Trophoblast cell (in vitro differentiated cells and primary cell): Measurements from ENCODE around the gene ATP23.

ENCODE experiments used
- DNase-seq, 2 donors: peaks; one replicate each; pipeline ENCODE4 v3.0.0-alpha.2; 2016
- H2AFZ ChIP-seq: 2 replicates; pipeline ENCODE4 v1.6.1; 2013; ENCODE audit warnings: low read length, moderate library complexity, mild to moderate bottlenecking; ENCODE audit not compliant: insufficient read depth, poor library complexity
- H2AK5ac ChIP-seq: 2 replicates; pipeline ENCODE4 v1.6.1; 2013; ENCODE audit warnings: mild to moderate bottlenecking, low read length
- H2BK120ac ChIP-seq: 2 replicates; pipeline ENCODE4 v1.6.1; 2013; ENCODE audit warnings: low read length, mild to moderate bottlenecking, moderate library complexity; ENCODE audit not compliant: insufficient read depth, poor library complexity
- H2BK12ac ChIP-seq: 2 replicates; pipeline ENCODE4 v1.6.1; 2013; ENCODE audit warnings: mild to moderate bottlenecking, low read length, moderate library complexity
- H2BK5ac ChIP-seq: 2 replicates; pipeline ENCODE4 v1.6.1; 2013; ENCODE audit warnings: low read length, low read depth, moderate library complexity, mild to moderate bottlenecking; ENCODE audit not compliant: poor library complexity
- H3K14ac ChIP-seq: 2 replicates; pipeline ENCODE4 v1.6.1; 2013; ENCODE audit warnings: mild to moderate bottlenecking, low read length
- H3K18ac ChIP-seq: 2 replicates; pipeline ENCODE4 v1.6.1; 2013; ENCODE audit warnings: mild to moderate bottlenecking, low read length
- H3K23ac ChIP-seq: 2 replicates; pipeline ENCODE4 v1.6.1; 2013; ENCODE audit warnings: low read length
- H3K27ac ChIP-seq: 2 replicates; pipeline ENCODE4 v1.5.1; 2013; ENCODE audit warnings: low read depth, mild to moderate bottlenecking, inconsistent platforms, low read length, moderate library complexity
- H3K27me3 ChIP-seq: 2 replicates; pipeline ENCODE4 v1.6.1; 2013; ENCODE audit warnings: inconsistent platforms, mild to moderate bottlenecking, low read length, moderate library complexity; ENCODE audit not compliant: insufficient read depth
- H3K36me3 ChIP-seq, 2 experiments: 1 replicate in 1 of 2; 2 replicates in 1 of 2; pipeline ENCODE4 v1.6.1; 2013; ENCODE audit warnings: low read length in 2 of 2, mild to moderate bottlenecking in 2 of 2, moderate library complexity in 1 of 2; ENCODE audit not compliant: insufficient read depth in 2 of 2, control insufficient read depth in 1 of 2
- H3K4ac ChIP-seq: 2 replicates; pipeline ENCODE4 v1.6.1; 2013; ENCODE audit warnings: low read depth, mild to moderate bottlenecking, low read length, moderate library complexity
- H3K4me1 ChIP-seq, 2 experiments: 1 replicate in 1 of 2; 2 replicates in 1 of 2; pipeline ENCODE4 v1.6.1; 2013; ENCODE audit warnings: low read length in 2 of 2, mild to moderate bottlenecking in 2 of 2, moderate library complexity in 1 of 2; ENCODE audit not compliant: insufficient read depth in 2 of 2, control insufficient read depth in 1 of 2
- H3K4me2 ChIP-seq: 2 replicates; pipeline ENCODE4 v1.6.1; 2013; ENCODE audit warnings: inconsistent platforms, mild to moderate bottlenecking, low read length, moderate library complexity
- H3K4me3 ChIP-seq: 2 replicates; pipeline ENCODE4 v1.5.1; 2013; ENCODE audit warnings: mild to moderate bottlenecking, low read depth, low read length, inconsistent platforms
- H3K79me1 ChIP-seq: one replicate; pipeline ENCODE4 v1.6.1; 2013; ENCODE audit warnings: low read length
- H3K79me2 ChIP-seq: 2 replicates; pipeline ENCODE4 v1.6.1; 2013; ENCODE audit warnings: low read length, mild to moderate bottlenecking; ENCODE audit not compliant: control insufficient read depth, insufficient read depth, poor library complexity
- H3K9ac ChIP-seq: 2 replicates; pipeline ENCODE4 v1.6.1; 2013; ENCODE audit warnings: mild to moderate bottlenecking, low read length
- H3K9me3 ChIP-seq: 2 replicates; pipeline ENCODE4 v1.6.1; 2013; ENCODE audit warnings: low read depth, mild to moderate bottlenecking, control low read depth, inconsistent platforms, low read length; ENCODE audit not compliant: insufficient read depth
- H4K12ac ChIP-seq: 2 replicates; pipeline ENCODE4 v1.6.1; 2013; ENCODE audit warnings: low read depth, mild to moderate bottlenecking, low read length, moderate library complexity
- H4K8ac ChIP-seq: 2 replicates; pipeline ENCODE4 v1.6.1; 2013; ENCODE audit warnings: low read depth, mild to moderate bottlenecking, low read length, moderate library complexity
- H4K91ac ChIP-seq: one replicate; pipeline ENCODE4 v1.6.1; 2013; ENCODE audit warnings: low read depth, mild to moderate bottlenecking, low read length, moderate library complexity
- WGBS: extraction: QIAGEN DNeasy Blood & Tissue Kit; methylation state at CpG from one replicate; pipeline ENCODE4 v1.1.7; 2013; ENCODE audit warnings: missing lambda C conversion rate; ENCODE audit not compliant: insufficient read length, insufficient coverage; ENCODE audit errors: extremely low coverage; 5-methylcytosine and 5-hydroxymethylcytosine counted together

ATP23 gene

DNA sequence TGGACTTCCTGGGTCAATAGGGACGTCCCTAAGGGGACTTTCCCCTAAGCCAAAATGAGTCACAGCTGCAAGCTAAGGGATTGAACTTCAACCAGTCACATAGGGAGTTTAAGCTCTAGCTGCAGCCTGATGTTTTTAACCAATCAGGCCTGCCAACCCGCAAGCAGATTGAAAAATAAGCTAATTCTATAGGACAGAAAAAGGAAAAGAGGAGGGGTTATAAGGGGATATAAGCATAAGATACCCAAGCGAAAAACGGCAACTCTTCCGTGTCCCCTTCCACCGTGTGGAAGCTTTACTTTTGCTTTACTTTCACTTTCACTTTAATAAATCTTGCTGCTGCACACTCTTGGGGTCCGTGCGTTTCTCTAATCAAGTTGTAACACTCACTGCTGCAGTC, 24.4 kb downstream of the ATP23 start:
- no peak overlapping the region for H2AFZ ChIP-seq

DNA sequence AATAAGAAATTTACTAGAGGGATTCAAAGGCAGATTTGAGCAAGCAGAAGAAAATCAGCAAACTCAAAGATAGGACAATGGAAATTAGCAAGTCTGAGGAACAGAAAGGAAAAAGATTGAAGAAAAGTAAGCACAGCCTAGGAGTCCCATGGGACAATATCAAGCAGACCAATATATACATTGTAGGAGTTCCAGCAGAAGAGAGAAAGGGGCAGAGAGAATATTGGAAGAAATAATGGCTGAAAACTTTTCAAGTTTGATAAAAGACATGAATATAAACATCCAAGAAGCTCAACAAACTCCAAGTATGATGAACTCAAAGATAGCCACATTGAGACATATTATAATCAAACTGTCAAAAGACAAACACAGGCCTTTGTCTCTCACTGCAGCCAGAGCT, 25.2 kb downstream of the ATP23 start:
- no peak overlapping the region for H3K4me3 ChIP-seq
- no peaks in the 10 kb centered on the region for H3K36me3 ChIP-seq
- no peak overlapping the region for H2AK5ac ChIP-seq
- no peak overlapping the region for H4K8ac ChIP-seq
- H2BK120ac ChIP-seq, result no peak overlapping the region
- H3K4me1 ChIP-seq, result no peaks in the 10 kb centered on the region
- H3K79me1 ChIP-seq, result no peaks in the 10 kb centered on the region
- H3K9ac ChIP-seq, result no peak overlapping the region
- H3K23ac ChIP-seq, result no peak overlapping the region
- no peak overlapping the region for H2BK5ac ChIP-seq
- no peak overlapping the region for H2BK12ac ChIP-seq
- H4K12ac ChIP-seq, result no peak overlapping the region
- no peak overlapping the region for H3K4me2 ChIP-seq
- no peaks in the 10 kb centered on the region for H3K79me2 ChIP-seq
- no peak overlapping the region for H3K4ac ChIP-seq
- H3K27ac ChIP-seq, result no peak overlapping the region
- no peak for DNase-seq
- H3K9me3 ChIP-seq, result no peaks in the 10 kb centered on the region
- H3K27me3 ChIP-seq, result no peaks in the 10 kb centered on the region
- H2AFZ ChIP-seq, result no peak overlapping the region
- H3K14ac ChIP-seq, result no peak overlapping the region
- no peak overlapping the region for H3K18ac ChIP-seq
- H4K91ac ChIP-seq, result no peak overlapping the region

More for the DNA sequence above, 24.4 kb downstream of the ATP23 start:
- H4K12ac ChIP-seq, result no peak overlapping the region
- H3K36me3 ChIP-seq, result no peaks in the 10 kb centered on the region
- DNase-seq, result peak; percentile 30 to 31
- no peak overlapping the region for H2BK120ac ChIP-seq
- no peak overlapping the region for H3K14ac ChIP-seq
- H3K79me1 ChIP-seq, result no peaks in the 10 kb centered on the region
- no peak overlapping the region for H3K27ac ChIP-seq
- no peaks in the 10 kb centered on the region for H3K27me3 ChIP-seq
- no peak overlapping the region for H4K91ac ChIP-seq
- H3K9me3 ChIP-seq, result no peaks in the 10 kb centered on the region
- no peak overlapping the region for H2BK5ac ChIP-seq
- H3K79me2 ChIP-seq, result no peaks in the 10 kb centered on the region
- no CpG with 5 or more reads among the region's 8 CpGs for WGBS
- no peak overlapping the region for H2AK5ac ChIP-seq
- no peak overlapping the region for H3K4ac ChIP-seq
- no peak overlapping the region for H2BK12ac ChIP-seq
- no peak overlapping the region for H3K23ac ChIP-seq
- H4K8ac ChIP-seq, result no peak overlapping the region
- no peak overlapping the region for H3K4me2 ChIP-seq
- H3K18ac ChIP-seq, result no peak overlapping the region
- no peak overlapping the region for H3K4me3 ChIP-seq
- H3K9ac ChIP-seq, result no peak overlapping the region
- no peaks in the 10 kb centered on the region for H3K4me1 ChIP-seq

DNA sequence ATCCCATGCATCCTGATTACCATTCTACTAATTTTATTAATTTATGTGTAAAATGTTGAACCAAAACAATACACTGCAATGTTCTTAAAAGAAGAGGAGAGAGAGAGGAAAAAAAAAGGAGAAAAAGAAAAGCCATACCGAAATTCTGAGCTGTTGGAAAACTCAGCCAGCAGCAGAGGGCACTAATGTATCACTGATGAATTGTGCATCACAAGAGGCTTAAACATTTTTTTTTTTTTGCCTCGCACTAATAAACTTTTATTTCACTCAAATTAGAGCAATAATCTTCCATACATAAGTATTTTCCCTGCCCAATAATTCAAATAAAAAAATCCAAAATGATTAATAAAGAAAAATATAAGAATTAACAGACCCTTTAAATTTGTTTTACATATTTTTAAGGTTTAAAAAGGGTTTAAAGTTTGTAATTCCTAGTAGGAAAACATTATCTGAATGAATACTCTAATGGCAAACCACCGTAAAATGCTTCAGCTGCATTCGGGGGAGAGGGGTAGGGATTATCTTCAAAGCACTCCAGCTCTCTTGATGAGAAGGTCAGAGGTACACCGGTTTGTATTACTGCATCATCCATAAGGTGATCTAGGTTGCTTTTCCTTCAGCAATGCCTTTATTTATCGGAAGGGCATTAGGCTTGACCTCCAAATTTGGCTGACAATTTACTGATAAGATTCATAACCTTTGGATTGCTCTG, 41.9 kb downstream of the ATP23 start:
- Histone ChIP-seq H3K36me3 (no peaks in the 10 kb centered on the region), H4K8ac (no peak overlapping the region), H3K14ac (no peak overlapping the region), H3K18ac (no peak overlapping the region), H3K9me3 (no peaks in the 10 kb centered on the region), H3K79me2 (no peaks in the 10 kb centered on the region), H2BK5ac (no peak overlapping the region), H2BK12ac (no peak overlapping the region), H4K91ac (no peak overlapping the region), H2BK120ac (no peak overlapping the region), H3K27ac (no peak overlapping the region), H4K12ac (no peak overlapping the region), H3K4me1 (peaks cover 0 to 3% of the 10 kb centered on the region in 2 experiments), H2AK5ac (no peak overlapping the region), H3K4me2 (no peak overlapping the region), H3K23ac (no peak overlapping the region), H3K4ac (no peak overlapping the region), H3K27me3 (no peaks in the 10 kb centered on the region), H3K4me3 (no peak overlapping the region), H2AFZ (no peak overlapping the region), H3K79me1 (no peaks in the 10 kb centered on the region), H3K9ac (no peak overlapping the region)
- peak; percentile 7 to 69 for DNase-seq
- WGBS, result no CpG with 5 or more reads among the region's 6 CpGs

DNA sequence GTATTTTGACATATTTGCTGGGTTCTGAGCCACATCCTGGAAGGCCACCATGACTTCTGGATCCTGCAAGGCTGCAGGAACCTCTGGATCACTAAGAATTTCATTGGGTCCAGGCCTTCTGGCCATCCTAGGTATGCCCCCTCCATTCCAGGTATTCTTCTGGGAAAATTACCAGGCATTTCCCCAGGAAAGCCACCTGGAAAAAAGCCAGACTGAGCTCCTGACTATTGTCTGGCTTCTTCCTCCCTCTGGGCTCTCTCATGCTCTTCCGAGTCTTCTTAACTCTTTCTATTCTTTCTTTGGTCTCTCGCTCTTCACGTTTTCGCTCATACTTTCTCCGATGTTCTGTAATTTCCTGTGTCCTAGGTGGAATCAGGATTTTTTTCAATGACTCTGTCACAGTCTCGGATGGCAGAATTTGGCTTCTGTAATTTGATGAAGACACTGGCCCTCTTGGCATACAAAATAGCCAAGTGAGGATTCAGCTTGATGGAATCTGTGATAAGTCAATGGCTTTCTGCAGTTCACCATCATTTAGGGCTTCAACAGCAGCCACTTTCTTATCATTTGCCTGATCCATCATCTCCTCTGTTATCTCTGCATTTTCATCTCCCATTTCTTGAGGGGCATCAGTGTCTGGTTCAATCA, 42.6 kb downstream of the ATP23 start:
- no peak overlapping the region for H4K91ac ChIP-seq
- H4K12ac ChIP-seq, result no peak overlapping the region
- peaks cover 0 to 3% of the 10 kb centered on the region in 2 experiments for H3K4me1 ChIP-seq
- no peak overlapping the region for H3K9ac ChIP-seq
- no peak overlapping the region for H2BK120ac ChIP-seq
- DNase-seq, result peak in 1 of 2 donors; percentile 28
- no peak overlapping the region for H3K27ac ChIP-seq
- no peak overlapping the region for H3K23ac ChIP-seq
- no peak overlapping the region for H2BK12ac ChIP-seq
- no peak overlapping the region for H2AFZ ChIP-seq
- H3K4me2 ChIP-seq, result no peak overlapping the region
- no peak overlapping the region for H2BK5ac ChIP-seq
- no peaks in the 10 kb centered on the region for H3K79me2 ChIP-seq
- WGBS, result no CpG with 5 or more reads among the region's 6 CpGs
- H2AK5ac ChIP-seq, result no peak overlapping the region
- no peaks in the 10 kb centered on the region for H3K79me1 ChIP-seq
- H3K14ac ChIP-seq, result no peak overlapping the region
- H3K9me3 ChIP-seq, result no peaks in the 10 kb centered on the region
- no peak overlapping the region for H3K4me3 ChIP-seq
- no peak overlapping the region for H3K18ac ChIP-seq
- H3K4ac ChIP-seq, result no peak overlapping the region
- H3K27me3 ChIP-seq, result no peaks in the 10 kb centered on the region
- no peaks in the 10 kb centered on the region for H3K36me3 ChIP-seq
- H4K8ac ChIP-seq, result no peak overlapping the region
